Measurements from ENCODE around the gene IL34.

IL34 gene

DNA sequence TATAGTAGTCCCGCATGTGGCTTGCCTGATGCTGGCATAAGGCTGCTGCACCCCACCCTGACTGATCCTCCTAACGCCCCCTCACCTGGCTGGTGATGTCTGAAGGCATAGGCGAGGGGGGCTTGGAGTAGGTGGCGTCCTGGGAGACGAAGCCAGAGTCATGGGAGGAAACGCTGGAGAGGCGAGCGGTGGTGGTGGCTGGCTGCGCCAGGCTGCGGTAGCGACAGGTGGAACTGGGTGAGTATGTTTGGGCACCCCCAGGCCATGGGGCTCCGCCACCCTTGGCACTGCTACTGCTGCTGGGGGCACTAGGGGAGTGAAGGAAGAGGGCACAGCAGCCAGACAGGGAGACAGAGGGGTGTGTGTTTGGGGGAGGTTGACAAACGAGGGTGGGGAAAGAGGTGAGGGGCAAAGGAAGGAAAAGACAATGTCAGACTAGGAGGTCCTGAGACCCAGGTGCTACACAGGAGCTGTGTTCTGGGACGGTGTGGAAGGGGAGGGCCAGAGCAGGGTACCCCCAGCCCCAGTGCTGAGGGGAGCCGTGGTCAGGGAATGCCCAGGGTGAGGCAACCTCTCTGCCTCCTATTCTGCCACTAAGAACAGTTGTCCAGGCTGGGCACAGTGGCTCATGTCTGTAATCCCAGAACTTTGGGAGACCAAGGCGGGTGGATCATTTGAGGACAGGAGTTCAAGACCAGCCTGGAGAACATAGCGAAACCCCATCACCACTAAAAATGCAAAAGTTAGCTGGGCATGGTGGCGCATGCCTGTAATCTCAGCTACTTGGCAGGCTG is 28.1 kb downstream of the IL34 start:
- Histone ChIP-seq H3K9me3 (ENCODE audit: control insufficient read depth, insufficient read depth, low read length) (no peaks in the 10 kb centered on the region; the same call in 1 of the 2 replicates), H3K36me3 (ENCODE audit: insufficient read depth, low read length) (peaks cover 3% of the 10 kb centered on the region; the same call in 1 of the 2 replicates), H3K9ac (ENCODE audit: low read depth, low read length) (no peak overlapping the region), H3K4me1 (ENCODE audit: insufficient read depth, low read length) (no peaks in the 10 kb centered on the region)

DNA sequence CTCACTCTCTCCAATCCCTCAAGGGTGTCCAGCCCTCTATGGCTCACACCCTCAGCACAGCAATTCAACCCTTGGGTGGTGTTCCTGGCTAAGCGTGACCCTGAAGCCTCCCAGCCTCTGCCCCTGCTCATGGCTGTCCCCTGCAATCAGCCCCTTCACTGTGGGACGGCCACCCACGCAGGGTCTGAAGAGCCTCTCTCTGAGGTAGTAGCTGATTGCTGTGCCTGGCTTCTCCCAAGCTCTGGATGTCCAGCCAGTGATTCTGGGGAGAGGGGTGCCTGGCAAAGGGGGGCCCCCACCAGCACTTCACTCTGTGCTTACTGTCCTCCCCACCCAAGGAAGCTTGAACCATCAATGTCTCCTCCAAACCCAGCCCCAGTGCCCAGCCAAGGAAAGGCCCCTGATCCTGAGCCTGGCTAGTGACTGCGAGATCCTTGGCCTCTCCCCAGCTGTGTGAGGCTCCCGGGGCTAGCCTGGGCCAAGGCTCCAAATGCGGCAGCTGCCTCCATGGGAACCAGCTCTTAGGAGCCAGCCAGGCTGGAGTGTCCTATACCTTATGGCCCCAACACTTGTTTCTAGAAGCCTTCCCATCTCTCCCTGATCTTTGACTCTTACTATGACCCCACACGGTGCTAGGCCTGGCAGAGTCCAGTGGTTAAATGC is 29.6 kb downstream of the IL34 start:
- Histone ChIP-seq H3K36me3 (ENCODE audit: insufficient read depth, low read length) (no peaks in the 10 kb centered on the region; the same call in 1 of the 2 replicates), H3K9ac (ENCODE audit: low read depth, low read length) (no peak overlapping the region), H3K9me3 (ENCODE audit: control insufficient read depth, insufficient read depth, low read length) (no peaks in the 10 kb centered on the region), H3K4me1 (ENCODE audit: insufficient read depth, low read length) (peaks cover under 1% of the 10 kb centered on the region; the same call in 1 of the 2 replicates)

DNA sequence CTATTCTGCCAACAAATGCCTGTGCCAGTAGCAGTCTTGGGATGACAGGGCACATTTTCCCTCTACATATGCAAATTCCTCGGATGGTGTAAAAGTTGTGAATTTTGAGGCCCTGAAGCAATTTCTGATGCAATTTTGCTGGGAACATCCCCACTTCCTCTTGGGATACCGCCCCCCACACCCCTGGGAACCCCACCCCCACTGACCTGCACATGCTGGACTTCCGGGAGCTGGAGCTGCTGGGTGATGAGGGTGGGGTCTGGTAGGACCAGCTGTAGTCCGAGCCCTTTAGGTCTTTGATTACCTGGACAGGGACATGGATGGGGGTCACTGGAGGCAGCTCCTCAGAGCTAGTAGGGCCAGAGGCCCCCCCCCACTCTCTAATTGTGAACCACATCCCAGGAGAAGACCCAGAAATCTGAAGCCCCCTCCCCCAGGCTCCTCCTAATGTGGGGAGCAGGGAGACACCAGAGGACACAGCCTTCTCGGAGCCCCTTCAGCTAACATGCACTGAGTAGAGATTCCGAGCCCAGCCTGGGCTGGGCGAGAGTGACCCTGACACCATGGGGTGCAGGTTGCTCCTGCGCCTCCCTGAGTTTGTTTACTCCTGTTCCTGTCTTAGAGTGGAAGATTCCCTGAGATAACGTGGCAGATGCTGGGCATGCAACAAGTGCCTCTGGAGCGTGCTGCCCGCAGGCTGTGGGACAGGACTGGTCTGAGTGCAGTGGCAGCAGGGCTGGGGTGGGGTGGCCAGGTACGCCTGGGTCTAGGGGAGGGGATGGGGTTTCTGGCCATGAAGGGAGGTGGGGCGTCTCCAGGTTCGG is 30.5 kb downstream of the IL34 start:
- H3K36me3 ChIP-seq (ENCODE audit: insufficient read depth, low read length): no peaks in the 10 kb centered on the region; the same call in 1 of the 2 replicates
- H3K9ac ChIP-seq (ENCODE audit: low read depth, low read length): no peak overlapping the region

DNA sequence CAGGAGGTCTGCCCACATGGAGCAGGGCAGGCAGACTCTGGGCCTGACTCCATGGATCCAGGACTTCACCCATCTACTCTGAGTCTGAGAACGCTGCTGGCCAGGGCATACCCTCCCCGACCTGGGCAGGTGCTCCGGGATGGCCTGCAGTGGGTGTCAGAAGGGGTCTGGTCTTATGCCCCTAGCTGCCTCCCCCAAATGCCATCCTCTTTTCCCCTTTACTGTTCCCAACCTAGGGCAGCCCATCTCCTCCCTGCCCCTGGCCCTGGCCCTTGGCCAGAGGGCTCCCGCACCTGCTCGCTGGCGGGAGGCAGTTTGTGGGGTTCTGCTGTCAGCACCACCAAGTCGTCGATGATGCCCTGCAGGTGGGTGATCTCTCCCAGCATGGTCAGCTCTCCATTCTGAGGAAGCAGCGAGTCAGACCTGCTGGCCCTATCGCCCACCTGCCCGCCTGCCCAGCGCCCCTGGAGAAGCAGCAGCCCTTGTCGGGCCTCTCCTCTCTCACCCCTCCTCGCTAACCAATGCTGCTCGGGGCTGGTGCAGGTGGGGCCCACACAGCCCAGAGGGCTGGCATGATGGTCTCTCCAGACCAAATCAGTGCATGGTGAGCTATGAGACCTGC is 31.3 kb downstream of the IL34 start:
- Histone ChIP-seq H3K4me1 (ENCODE audit: insufficient read depth, low read length) (peaks cover 5% of the 10 kb centered on the region; the same call in 1 of the 2 replicates), H3K36me3 (ENCODE audit: insufficient read depth, low read length) (no peaks in the 10 kb centered on the region; the same call in 1 of the 2 replicates), H3K9me3 (ENCODE audit: control insufficient read depth, insufficient read depth, low read length) (no peaks in the 10 kb centered on the region), H3K9ac (ENCODE audit: low read depth, low read length) (no peak overlapping the region)

More for the DNA sequence above, 30.5 kb downstream of the IL34 start:
- no peaks in the 10 kb centered on the region for H3K9me3 ChIP-seq (ENCODE audit: control insufficient read depth, insufficient read depth, low read length)
- H3K4me1 ChIP-seq (ENCODE audit: insufficient read depth, low read length): peaks cover 5% of the 10 kb centered on the region; the same call in 1 of the 2 replicates

DNA sequence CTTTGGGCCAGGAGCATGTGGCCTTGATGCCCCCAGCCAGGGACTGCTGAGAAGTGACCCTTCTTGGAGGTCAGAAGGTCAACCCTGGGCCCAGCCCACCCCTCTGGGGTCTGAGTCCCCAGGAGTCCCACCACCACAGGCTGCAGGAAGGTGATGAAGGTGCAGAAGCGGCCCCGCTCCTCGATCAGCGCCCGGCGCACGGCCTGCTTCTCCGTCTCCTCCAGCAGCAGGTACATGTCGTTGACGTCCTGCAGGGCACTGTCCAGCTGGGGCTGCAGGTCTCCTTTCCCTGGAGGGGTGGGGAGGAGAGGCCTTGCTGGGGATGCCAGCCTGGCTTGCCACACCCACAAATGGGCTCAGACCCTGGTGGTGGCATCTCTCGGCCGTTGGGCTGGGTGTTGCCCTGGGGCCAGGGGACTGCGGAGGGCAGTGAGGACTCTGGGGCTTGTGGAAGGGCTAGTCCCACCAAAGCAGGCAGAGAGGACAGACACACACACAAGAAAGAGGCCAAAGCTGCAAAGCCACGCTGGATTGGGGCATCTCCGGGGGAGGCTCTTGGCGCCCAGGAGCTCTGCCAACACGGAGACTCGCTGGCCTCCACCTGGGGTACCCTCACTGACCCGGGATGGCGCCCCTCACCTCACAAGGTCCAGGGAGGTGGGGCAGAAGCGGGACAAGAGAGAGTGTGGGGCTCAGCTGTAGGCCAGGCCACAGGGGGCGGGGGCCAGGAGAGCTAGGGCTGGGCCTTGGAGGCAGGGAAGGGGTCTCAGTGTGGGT is 31.9 kb downstream of the IL34 start:
- no peaks in the 10 kb centered on the region for H3K36me3 ChIP-seq (ENCODE audit: insufficient read depth, low read length)
- H3K4me1 ChIP-seq (ENCODE audit: insufficient read depth, low read length): peaks cover 5% of the 10 kb centered on the region; the same call in 1 of the 2 replicates
- no peaks in the 10 kb centered on the region for H3K9me3 ChIP-seq (ENCODE audit: control insufficient read depth, insufficient read depth, low read length)
- no peak overlapping the region for H3K9ac ChIP-seq (ENCODE audit: low read depth, low read length)

DNA sequence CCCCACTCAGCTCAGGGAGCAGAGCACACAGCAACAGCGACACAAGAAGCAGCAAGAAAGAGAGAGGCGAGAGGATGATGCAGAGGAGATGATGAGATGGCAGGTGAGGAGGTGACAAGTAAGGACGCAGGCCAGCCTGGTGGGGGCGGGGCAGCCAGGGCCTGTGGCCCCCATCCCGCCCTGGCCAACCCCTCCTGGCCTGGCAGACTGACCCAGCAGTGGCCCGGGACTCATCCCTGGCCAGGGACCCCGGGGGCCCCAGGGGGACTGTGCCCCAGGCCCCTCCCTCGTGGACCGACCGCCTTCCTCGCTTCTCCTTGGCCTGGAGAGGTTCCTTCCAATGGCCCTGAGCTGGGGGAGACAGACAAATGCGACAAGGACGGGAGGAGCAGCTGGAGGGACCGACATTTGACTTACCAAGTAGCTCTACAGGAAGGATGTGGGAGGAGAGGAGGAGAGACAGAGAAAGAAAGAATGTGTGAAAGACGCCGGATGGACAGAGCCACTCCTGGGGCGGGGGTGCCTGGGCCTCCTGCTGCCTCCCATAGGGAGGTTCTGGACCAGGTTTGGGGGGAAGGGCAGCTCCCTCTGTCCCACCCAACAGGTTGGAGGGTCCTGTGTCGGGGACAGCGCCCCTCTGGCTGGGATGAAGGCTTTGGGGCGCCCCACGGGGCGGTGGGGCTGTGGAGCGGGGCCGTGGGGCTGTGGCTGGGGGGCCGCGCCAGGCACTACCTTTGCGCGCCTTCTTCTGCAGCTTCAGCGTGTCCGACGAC is 32.7 kb downstream of the IL34 start:
- no peaks in the 10 kb centered on the region for H3K9me3 ChIP-seq (ENCODE audit: control insufficient read depth, insufficient read depth, low read length)
- H3K4me1 ChIP-seq (ENCODE audit: insufficient read depth, low read length): peaks cover 5% of the 10 kb centered on the region; the same call in 1 of the 2 replicates
- H3K9ac ChIP-seq (ENCODE audit: low read depth, low read length): no peak overlapping the region
- H3K36me3 ChIP-seq (ENCODE audit: insufficient read depth, low read length): no peaks in the 10 kb centered on the region

DNA sequence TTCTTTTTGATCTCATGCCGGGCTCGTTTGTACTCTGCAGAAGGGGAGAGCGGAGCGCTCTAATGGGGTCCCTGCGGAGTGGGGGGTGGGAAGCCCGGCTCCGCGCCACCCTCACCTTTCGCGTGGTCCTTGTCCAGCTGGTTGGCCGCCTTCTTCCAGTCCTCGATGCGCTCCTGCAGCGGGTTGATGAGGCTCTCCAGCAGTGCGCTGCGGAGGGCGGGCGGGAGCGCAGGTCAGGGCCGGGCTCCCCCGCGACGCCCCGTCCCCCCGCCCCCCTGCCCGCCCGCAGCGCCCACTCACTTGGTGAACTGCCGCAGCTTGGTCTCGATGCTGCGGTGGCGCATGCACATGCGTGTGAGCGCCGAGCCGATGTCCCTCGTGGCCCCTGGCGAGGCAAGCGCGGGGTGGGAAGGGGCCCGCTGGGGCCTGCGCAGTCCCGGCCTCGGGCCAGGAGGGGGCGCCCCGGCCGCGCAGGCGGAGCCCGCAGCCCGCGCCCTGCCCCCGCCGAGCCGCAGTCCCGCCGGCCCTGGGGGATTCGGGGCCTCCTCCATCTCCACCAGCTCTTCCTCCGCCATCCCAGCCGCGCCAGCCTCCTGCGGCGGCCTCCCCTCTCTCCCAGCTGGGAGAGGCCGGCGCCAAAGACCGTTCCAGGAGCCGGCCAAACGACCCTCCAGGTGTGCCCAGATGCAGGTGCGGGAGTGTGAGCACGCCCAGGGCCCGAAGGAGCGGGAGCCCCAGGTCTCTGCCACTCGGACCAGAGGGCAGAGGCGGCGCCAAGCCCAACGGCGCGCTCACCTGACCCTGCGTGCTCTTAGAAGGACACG is 33.5 kb downstream of the IL34 start:
- Histone ChIP-seq H3K9ac (ENCODE audit: low read depth, low read length) (no peak overlapping the region), H3K9me3 (ENCODE audit: control insufficient read depth, insufficient read depth, low read length) (no peaks in the 10 kb centered on the region), H3K4me1 (ENCODE audit: insufficient read depth, low read length) (peaks cover 10% of the 10 kb centered on the region; the same call in 1 of the 2 replicates), H3K36me3 (ENCODE audit: insufficient read depth, low read length) (no peaks in the 10 kb centered on the region)

DNA sequence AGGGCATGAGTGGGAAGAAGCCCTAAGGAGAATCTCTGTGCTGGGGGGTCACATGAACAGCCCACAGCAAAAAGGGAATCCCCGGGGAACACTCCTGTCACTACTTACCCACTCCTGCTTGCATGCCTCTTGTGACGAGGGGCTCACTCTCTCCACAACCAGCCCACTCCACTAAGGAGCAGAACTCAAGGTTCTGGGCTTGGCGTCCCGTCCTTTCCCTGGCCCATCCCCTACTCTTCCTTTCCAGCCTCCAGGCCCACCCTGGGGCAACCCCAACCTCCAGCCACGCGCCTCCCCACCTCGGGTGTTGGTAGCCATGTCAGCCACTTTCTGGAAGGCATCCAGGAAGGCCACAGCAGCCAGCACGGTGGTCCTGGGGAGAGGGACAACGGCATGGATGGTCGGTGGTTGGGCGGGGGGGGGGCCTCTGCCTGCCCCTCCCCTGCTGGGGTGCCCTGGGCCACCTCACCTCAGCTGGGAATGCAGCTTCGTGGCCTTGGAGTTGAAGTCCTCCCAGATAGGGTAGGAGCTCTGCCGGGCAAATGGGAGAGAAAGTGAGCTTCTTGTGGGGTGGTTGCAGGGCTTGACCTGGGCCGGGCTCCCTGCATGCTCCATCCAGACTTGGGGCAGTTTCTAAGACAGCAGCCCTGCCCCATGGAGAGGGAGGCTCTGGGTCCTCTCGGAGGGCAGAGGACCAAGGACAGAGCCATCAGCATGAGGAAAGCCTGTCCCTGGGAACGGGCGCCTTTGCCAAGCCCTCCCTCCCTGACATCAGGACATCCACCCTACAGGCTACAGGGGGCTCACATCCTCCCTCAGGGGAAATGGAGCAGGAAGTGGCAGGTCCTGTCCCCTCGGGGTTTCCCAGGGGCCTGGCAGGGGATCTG is 34.4 kb downstream of the IL34 start:
- no peaks in the 10 kb centered on the region for H3K9me3 ChIP-seq (ENCODE audit: control insufficient read depth, insufficient read depth, low read length)
- H3K36me3 ChIP-seq (ENCODE audit: insufficient read depth, low read length): no peaks in the 10 kb centered on the region
- H3K4me1 ChIP-seq (ENCODE audit: insufficient read depth, low read length): peaks cover 10% of the 10 kb centered on the region; the same call in 1 of the 2 replicates
- H3K9ac ChIP-seq (ENCODE audit: low read depth, low read length): no peak overlapping the region

DNA sequence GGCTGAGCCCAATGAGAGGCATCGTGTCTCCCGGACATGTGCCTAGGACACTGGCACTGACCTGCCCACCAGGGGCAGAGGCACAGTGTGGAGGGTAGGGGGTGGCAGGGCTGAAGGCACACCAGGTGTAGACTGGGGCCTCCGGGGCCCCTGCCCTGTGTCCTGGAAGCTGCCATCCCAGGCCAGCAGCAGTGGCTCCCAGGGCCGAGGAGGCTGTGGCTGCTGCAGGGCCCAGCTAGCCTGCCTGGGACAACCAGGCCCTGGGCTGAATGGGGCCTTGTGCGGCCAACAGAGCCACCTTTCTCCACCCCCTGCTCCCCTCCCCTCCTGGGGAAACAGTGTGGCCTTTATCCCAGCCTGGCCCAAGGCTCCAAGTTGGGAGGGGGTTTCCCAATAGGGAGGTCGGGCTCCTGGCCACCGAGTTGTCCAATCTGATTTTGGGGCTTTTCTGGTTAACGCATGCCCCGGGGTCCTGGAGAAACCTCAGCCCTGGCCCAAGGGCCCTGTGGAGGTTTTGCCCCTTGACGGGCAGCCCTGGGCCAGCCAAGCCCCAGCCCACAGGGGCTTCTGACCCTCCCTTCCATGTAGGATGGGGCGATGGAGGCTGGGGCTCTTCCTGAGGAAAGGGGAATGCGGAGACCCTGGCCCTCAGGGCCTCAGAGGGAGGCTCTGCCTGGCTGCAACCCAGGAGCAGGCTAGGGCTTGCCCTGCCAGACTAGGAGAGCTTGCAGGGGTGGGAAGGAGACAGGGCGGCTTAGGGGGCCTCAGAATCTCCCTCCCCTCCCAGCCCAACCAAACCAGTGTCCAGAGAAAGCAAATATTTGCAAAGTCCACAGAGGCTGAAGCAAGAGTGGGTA is 35.3 kb downstream of the IL34 start:
- no peaks in the 10 kb centered on the region for H3K36me3 ChIP-seq (ENCODE audit: insufficient read depth, low read length)
- peaks cover 14% of the 10 kb centered on the region for H3K4me1 ChIP-seq (ENCODE audit: insufficient read depth, low read length)
- H3K9ac ChIP-seq (ENCODE audit: low read depth, low read length): no peak overlapping the region
- no peaks in the 10 kb centered on the region for H3K9me3 ChIP-seq (ENCODE audit: control insufficient read depth, insufficient read depth, low read length)

DNA sequence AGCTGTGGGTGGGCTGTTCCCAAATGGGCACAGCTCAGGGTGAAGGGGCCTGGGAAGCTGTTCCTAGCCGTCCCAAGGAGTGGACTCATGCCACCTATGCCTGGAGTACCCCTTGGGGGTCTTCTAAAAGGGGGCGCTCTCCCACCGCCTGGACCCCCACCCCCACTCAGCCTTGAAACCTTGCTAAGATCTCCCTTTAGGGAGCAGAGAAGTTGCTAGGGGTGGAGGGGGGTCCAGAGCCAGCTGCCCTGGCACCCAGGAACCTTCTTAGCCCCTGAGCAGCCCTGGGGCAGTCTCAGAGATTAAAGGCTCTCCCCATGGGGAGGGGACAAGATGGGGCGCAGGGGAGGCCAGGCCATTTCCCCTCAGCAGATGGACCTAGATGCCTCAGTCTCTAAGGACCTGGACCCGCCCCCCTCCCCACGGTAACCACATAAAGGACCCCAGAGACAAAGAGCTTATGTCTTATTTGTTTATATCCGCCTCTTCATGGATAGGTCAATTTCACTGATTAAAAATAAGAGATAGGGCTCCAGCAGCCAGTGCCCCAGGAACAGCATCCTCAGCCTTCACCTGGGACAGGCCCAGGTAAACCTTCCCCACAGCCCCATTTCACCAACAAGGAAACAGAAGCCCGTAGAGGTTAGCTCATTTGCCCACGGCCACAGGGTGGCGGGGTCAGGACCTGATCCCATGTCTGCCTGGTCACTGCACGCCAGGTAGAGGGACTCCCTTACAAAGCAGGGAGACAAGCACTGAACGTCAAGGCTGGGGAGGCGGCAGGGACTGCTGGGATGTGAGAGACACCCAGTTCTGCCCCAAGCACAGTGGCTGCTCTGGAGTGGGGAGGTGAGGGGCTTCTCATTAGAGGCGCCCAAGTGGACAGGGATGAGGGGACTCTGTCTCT is 36.1 kb downstream of the IL34 start:
- no peaks in the 10 kb centered on the region for H3K36me3 ChIP-seq (ENCODE audit: insufficient read depth, low read length)
- no peaks in the 10 kb centered on the region for H3K9me3 ChIP-seq (ENCODE audit: control insufficient read depth, insufficient read depth, low read length)
- H3K4me1 ChIP-seq (ENCODE audit: insufficient read depth, low read length): peaks cover 22% of the 10 kb centered on the region
- H3K9ac ChIP-seq (ENCODE audit: low read depth, low read length): no peak overlapping the region
